Vagina (tissue), 2 donors: ENCODE measurements around the gene PRDM10. TPM values are rescaled to one million over a fixed set of nuclear protein-coding genes. Genes with fewer than 3 reads are reported as not detected.

Experiments
- DNase-seq, 2 donors: peaks; one replicate each; pipeline ENCODE4 v3.0.0-alpha.2; 2017; ENCODE audit errors: extremely low spot score in 2 of 2
- H3K27ac ChIP-seq: fragments of 200-600 bp; sonication (generic); one replicate; pipeline ENCODE4 v1.5.1; 2019
- H3K27me3 ChIP-seq: fragments of 200-600 bp; sonication (generic); one replicate; pipeline ENCODE4 v1.5.1; 2019
- H3K36me3 ChIP-seq, 2 donors: fragments of 200-600 bp; sonication (generic); one replicate each; pipeline ENCODE4 v1.5.1; 2017 to 2019
- H3K4me1 ChIP-seq: fragments of 200-600 bp; sonication (generic); one replicate; pipeline ENCODE4 v1.5.1; 2019
- H3K4me3 ChIP-seq, 2 donors: fragments of 200-600 bp; sonication (generic); 1 replicate in 1 of 2; 2 replicates in 1 of 2; pipeline ENCODE4 v1.5.1; 2016 to 2019
- H3K9me3 ChIP-seq: fragments of 200-600 bp; sonication (generic); one replicate; pipeline ENCODE4 v1.5.1; 2019
- CTCF ChIP-seq, 3 experiments: fragments of 450-650 bp in 2 of 3; fragments of 200-600 bp in 1 of 3; sonication (generic) in 1 of 3; IDR thresholded peaks; one replicate each; pipeline ENCODE4 v1.5.1; 2017 to 2019; ENCODE audit warnings: antibody characterized with exemption in 3 of 3, mild to moderate bottlenecking in 2 of 3, moderate library complexity in 2 of 3
- POLR2A ChIP-seq, 2 donors: fragments of 450-650 bp; IDR thresholded peaks; one replicate each; pipeline ENCODE4 v1.6.1; 2017; ENCODE audit warnings: antibody characterized with exemption in 2 of 2, mild to moderate bottlenecking in 2 of 2, moderate library complexity in 2 of 2
- POLR2AphosphoS5 ChIP-seq, 2 donors: sonication (generic); formaldehyde crosslinking; IDR thresholded peaks; one replicate each; pipeline ENCODE4 v1.9.0; 2017; ENCODE audit warnings: antibody characterized with exemption in 2 of 2, mild to moderate bottlenecking in 2 of 2, low read depth in 1 of 2; ENCODE audit not compliant: insufficient read depth in 1 of 2
- intact Hi-C: fragments of 100-400 bp; cut with DNase I; formaldehyde crosslinking; loops from one replicate; pipeline ENCODE4 v1.15.1; 2023
- total RNA-seq: library from RNA; depleted of rRNA; stranded (reverse); fragments of >200 nt; gene quantifications from one replicate; pipeline ENCODE4 v1.2.3, GENCODE V29; 2016

PRDM10 gene
- total RNA-seq, 1 donor from 2014 or later: 11.3 TPM

DNA sequence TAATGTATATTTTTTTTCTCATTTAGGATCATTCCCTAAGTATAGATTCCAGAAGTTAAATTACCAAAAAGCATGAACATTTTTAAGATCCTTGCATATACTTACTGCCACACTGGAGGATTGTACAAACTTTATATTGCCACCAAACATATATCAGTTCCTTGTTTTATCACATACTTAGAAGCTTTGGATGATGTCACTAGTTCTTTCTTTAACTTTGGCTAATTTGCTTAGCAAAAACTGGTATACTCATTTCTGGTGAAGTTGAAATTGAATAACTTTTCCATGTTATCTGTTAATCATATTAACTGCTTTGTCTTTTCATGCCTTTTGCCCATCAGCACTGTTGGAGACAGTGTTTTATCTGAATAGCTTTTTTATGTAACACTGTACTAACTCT lies 31.6 kb upstream of the PRDM10 start:
- DNase-seq: no peak
- H3K4me3 ChIP-seq: no peak overlapping the region
- TF ChIP-seq POLR2A (IDR thresholded peaks at IDR 0.05) (no peak), POLR2AphosphoS5 (IDR thresholded peaks at IDR 0.05; ENCODE audit: insufficient read depth in 1 of 2, low read depth in 1 of 2) (no peak), CTCF (IDR thresholded peaks at IDR 0.05) (no peak)
- H3K9me3 ChIP-seq: no peaks in the 10 kb centered on the region
- H3K27me3 ChIP-seq: no peaks in the 10 kb centered on the region
- H3K27ac ChIP-seq: no peak overlapping the region
- H3K4me1 ChIP-seq: no peaks in the 10 kb centered on the region
- no peaks in the 10 kb centered on the region for H3K36me3 ChIP-seq
- intact Hi-C loops: no loop called here

- intact Hi-C loops: no loop called here
- no peaks in the 10 kb centered on the region for H3K4me1 ChIP-seq
- TF ChIP-seq POLR2AphosphoS5 (IDR thresholded peaks at IDR 0.05; ENCODE audit: insufficient read depth in 1 of 2, low read depth in 1 of 2): no peak
- TF ChIP-seq CTCF (IDR thresholded peaks at IDR 0.05): no peak
- no peak for TF ChIP-seq POLR2A (IDR thresholded peaks at IDR 0.05)
- H3K4me3 ChIP-seq: no peak overlapping the region
- no peak for DNase-seq
- H3K9me3 ChIP-seq: no peaks in the 10 kb centered on the region
- H3K27ac ChIP-seq: no peak overlapping the region
- H3K27me3 ChIP-seq: no peaks in the 10 kb centered on the region
- no peaks in the 10 kb centered on the region for H3K36me3 ChIP-seq
These were observed 30.3 kb upstream of the PRDM10 start for GRCh38 chr11:130032931-130033330.

DNA sequence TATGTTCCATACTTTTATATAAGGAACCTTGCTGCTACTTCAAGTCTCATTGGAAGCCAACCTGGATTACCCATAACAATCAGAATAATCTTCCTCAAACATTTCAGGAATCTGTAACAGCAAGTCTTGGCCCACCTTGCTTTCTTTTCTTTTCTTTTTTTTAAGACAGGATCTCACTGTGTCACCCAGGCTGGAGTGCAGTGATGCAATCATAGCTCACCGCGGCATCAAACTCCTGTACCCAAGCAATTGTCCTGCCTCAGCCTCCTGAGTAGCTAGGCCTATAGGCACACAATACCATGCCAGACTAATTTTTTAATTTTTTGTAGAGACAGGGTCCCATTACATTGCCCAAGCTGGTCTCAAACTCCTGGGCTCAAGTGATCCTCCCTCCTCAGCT lies 29.3 kb upstream of the PRDM10 start:
- Histone ChIP-seq H3K9me3 (no peaks in the 10 kb centered on the region), H3K4me3 (no peak overlapping the region), H3K4me1 (no peaks in the 10 kb centered on the region), H3K36me3 (no peaks in the 10 kb centered on the region), H3K27ac (no peak overlapping the region), H3K27me3 (no peaks in the 10 kb centered on the region)
- no peak for TF ChIP-seq CTCF (IDR thresholded peaks at IDR 0.05)
- TF ChIP-seq POLR2A (IDR thresholded peaks at IDR 0.05): no peak
- TF ChIP-seq POLR2AphosphoS5 (IDR thresholded peaks at IDR 0.05; ENCODE audit: insufficient read depth in 1 of 2, low read depth in 1 of 2): no peak
- no peak for DNase-seq
- intact Hi-C loops: no loop called here

- H3K9me3 ChIP-seq: no peaks in the 10 kb centered on the region
- TF ChIP-seq POLR2A (IDR thresholded peaks at IDR 0.05): no peak
- no peaks in the 10 kb centered on the region for H3K36me3 ChIP-seq
- H3K4me1 ChIP-seq: no peaks in the 10 kb centered on the region
- no peak overlapping the region for H3K4me3 ChIP-seq
- H3K27ac ChIP-seq: no peak overlapping the region
- DNase-seq: no peak
- intact Hi-C loops: no loop called here
- H3K27me3 ChIP-seq: no peaks in the 10 kb centered on the region
These were observed 28.4 kb upstream of the PRDM10 start for GRCh38 chr11:130031056-130031455.

- no peak overlapping the region for H3K4me3 ChIP-seq
- no peaks in the 10 kb centered on the region for H3K4me1 ChIP-seq
- H3K9me3 ChIP-seq: no peaks in the 10 kb centered on the region
- no peaks in the 10 kb centered on the region for H3K36me3 ChIP-seq
- no peak overlapping the region for H3K27ac ChIP-seq
- H3K27me3 ChIP-seq: no peaks in the 10 kb centered on the region
- intact Hi-C loops: no loop called here
- no peak for DNase-seq
- TF ChIP-seq POLR2AphosphoS5 (IDR thresholded peaks at IDR 0.05; ENCODE audit: insufficient read depth in 1 of 2, low read depth in 1 of 2) (no peak), POLR2A (IDR thresholded peaks at IDR 0.05) (no peak), CTCF (IDR thresholded peaks at IDR 0.05) (no peak)
These were observed 26.5 kb upstream of the PRDM10 start for GRCh38 chr11:130029137-130029536.

DNA sequence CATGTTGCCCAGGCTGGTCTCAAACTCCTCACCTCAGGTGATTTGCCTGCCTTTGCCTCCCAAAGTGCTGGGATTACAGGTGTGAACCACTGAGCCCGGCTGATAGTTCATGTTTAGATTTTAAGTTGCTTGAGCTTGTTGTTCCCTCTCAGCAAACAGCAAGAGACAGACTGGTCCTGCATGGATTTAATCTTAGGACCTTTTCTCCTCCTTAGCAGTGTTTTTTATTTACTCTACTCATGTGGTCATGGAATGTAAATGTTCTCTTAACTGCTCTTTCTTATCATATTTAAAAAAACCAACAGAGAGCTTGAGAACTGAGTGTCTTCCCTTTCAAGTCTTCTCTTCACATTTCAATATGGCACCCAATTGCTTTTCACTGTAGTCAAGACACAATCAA lies 22.7 kb upstream of the PRDM10 start:
- H3K36me3 ChIP-seq: no peaks in the 10 kb centered on the region
- intact Hi-C loops: no loop called here
- TF ChIP-seq POLR2AphosphoS5 (IDR thresholded peaks at IDR 0.05; ENCODE audit: insufficient read depth in 1 of 2, low read depth in 1 of 2): no peak
- TF ChIP-seq CTCF (IDR thresholded peaks at IDR 0.05): no peak
- TF ChIP-seq POLR2A (IDR thresholded peaks at IDR 0.05): no peak
- no peaks in the 10 kb centered on the region for H3K4me1 ChIP-seq
- DNase-seq: no peak
- H3K9me3 ChIP-seq: no peaks in the 10 kb centered on the region
- H3K27me3 ChIP-seq: no peaks in the 10 kb centered on the region
- no peak overlapping the region for H3K27ac ChIP-seq
- no peak overlapping the region for H3K4me3 ChIP-seq
